Osteoblast (primary cell): ENCODE data around the gene PTGR3. TPM values are rescaled to one million over a fixed set of nuclear protein-coding genes. Genes with fewer than 3 reads are reported as not detected.

ENCODE experiments used
- DNase-seq: peaks from one replicate; pipeline ENCODE4 v3.0.0; 2011; ENCODE audit warnings: low spot score, mixed read lengths; ENCODE audit not compliant: insufficient read length; ENCODE audit errors: missing footprints
- H2AFZ ChIP-seq: 2 replicates; pipeline ENCODE4 v1.6.0; 2011; ENCODE audit warnings: mild to moderate bottlenecking, low read length
- H3K27ac ChIP-seq: 2 replicates; pipeline ENCODE4 v1.5.1; 2011; ENCODE audit warnings: mild to moderate bottlenecking, low read depth, low read length, moderate library complexity
- H3K27me3 ChIP-seq: 2 replicates; pipeline ENCODE4 v1.6.0; 2012; ENCODE audit warnings: mild to moderate bottlenecking, control low read depth, inconsistent platforms, low read length, moderate library complexity; ENCODE audit not compliant: insufficient read depth
- H3K36me3 ChIP-seq: 2 replicates; pipeline ENCODE4 v1.5.1; 2011; ENCODE audit warnings: mild to moderate bottlenecking, low read length, control low read depth, moderate library complexity; ENCODE audit not compliant: insufficient read depth
- H3K4me1 ChIP-seq: 2 replicates; pipeline ENCODE4 v1.5.1; 2011; ENCODE audit warnings: mild to moderate bottlenecking, low read length, control low read depth, moderate library complexity; ENCODE audit not compliant: insufficient read depth
- H3K4me2 ChIP-seq: 2 replicates; pipeline ENCODE4 v1.6.0; 2011; ENCODE audit warnings: mild to moderate bottlenecking, low read length; ENCODE audit not compliant: insufficient read depth
- H3K4me3 ChIP-seq: fragments of 200-600 bp; sonication (generic); 3 replicates; pipeline ENCODE4 v1.5.1; 2012; ENCODE audit warnings: mild to moderate bottlenecking, low read length, inconsistent platforms; ENCODE audit not compliant: insufficient read depth
- H3K79me2 ChIP-seq: 2 replicates; pipeline ENCODE4 v1.6.0; 2012; ENCODE audit warnings: mild to moderate bottlenecking, low read length, control low read depth, inconsistent platforms; ENCODE audit not compliant: insufficient read depth
- H3K9me3 ChIP-seq: 2 replicates; pipeline ENCODE4 v1.5.1; 2011; ENCODE audit warnings: low read depth, low read length, control low read depth
- H4K20me1 ChIP-seq: 2 replicates; pipeline ENCODE4 v1.6.0; 2012; ENCODE audit warnings: mild to moderate bottlenecking, low read length, control low read depth; ENCODE audit not compliant: insufficient read depth
- CTCF ChIP-seq: IDR thresholded peaks from 2 replicates; pipeline ENCODE4 v1.5.1; 2011; ENCODE audit warnings: mild to moderate bottlenecking, low read depth, low read length, moderate library complexity; ENCODE audit errors: extremely low read depth
- total RNA-seq: library from RNA; depleted of rRNA; stranded (reverse); fragments of >200 nt; gene quantifications from 2 replicates; pipeline ENCODE4 v1.2.3, GENCODE V29; 2012

Gene PTGR3
- total RNA-seq, 1 donor: 8.3 TPM

- Histone ChIP-seq H3K27ac (no peak overlapping the region), H3K4me2 (no peak overlapping the region), H3K27me3 (peaks cover 2% of the 10 kb centered on the region), H3K4me3 (no peak overlapping the region), H3K4me1 (no peaks in the 10 kb centered on the region), H3K36me3 (no peaks in the 10 kb centered on the region), H3K9me3 (no peaks in the 10 kb centered on the region), H4K20me1 (no peaks in the 10 kb centered on the region), H3K79me2 (no peaks in the 10 kb centered on the region), H2AFZ (no peak overlapping the region)
- TF ChIP-seq CTCF: no peak
- no peak for DNase-seq
Observed at GRCh38 chr18:75168619-75169018, 40.3 kb downstream of the PTGR3 start.

GRCh38 chr18:75167759-75168618, 41.0 kb downstream of the PTGR3 start:
- DNase-seq: peak; percentile 54
- Histone ChIP-seq H3K4me2 (no peak overlapping the region), H3K9me3 (no peaks in the 10 kb centered on the region), H2AFZ (no peak overlapping the region), H3K27ac (no peak overlapping the region), H3K4me1 (no peaks in the 10 kb centered on the region), H3K36me3 (no peaks in the 10 kb centered on the region), H3K27me3 (peaks cover 2% of the 10 kb centered on the region), H3K4me3 (no peak overlapping the region), H4K20me1 (no peaks in the 10 kb centered on the region), H3K79me2 (no peaks in the 10 kb centered on the region)
- TF ChIP-seq CTCF: no peak

- H3K9me3 ChIP-seq: no peaks in the 10 kb centered on the region
- H3K4me2 ChIP-seq: no peak overlapping the region
- no peaks in the 10 kb centered on the region for H3K79me2 ChIP-seq
- peaks cover 2% of the 10 kb centered on the region for H3K27me3 ChIP-seq
- no peaks in the 10 kb centered on the region for H3K36me3 ChIP-seq
- H2AFZ ChIP-seq: no peak overlapping the region
- no peak for DNase-seq
- no peak for TF ChIP-seq CTCF
- no peak overlapping the region for H3K4me3 ChIP-seq
- no peak overlapping the region for H3K27ac ChIP-seq
- no peaks in the 10 kb centered on the region for H4K20me1 ChIP-seq
- no peaks in the 10 kb centered on the region for H3K4me1 ChIP-seq
Observed at GRCh38 chr18:75167137-75167536, 41.8 kb downstream of the PTGR3 start.

GRCh38 chr18:75165926-75166325, 43.0 kb downstream of the PTGR3 start:
- Histone ChIP-seq H3K27me3 (peaks cover 3% of the 10 kb centered on the region), H3K27ac (no peak overlapping the region), H3K79me2 (no peaks in the 10 kb centered on the region), H3K9me3 (no peaks in the 10 kb centered on the region), H3K4me1 (no peaks in the 10 kb centered on the region), H3K36me3 (no peaks in the 10 kb centered on the region), H2AFZ (no peak overlapping the region), H4K20me1 (no peaks in the 10 kb centered on the region), H3K4me2 (no peak overlapping the region), H3K4me3 (no peak overlapping the region)
- TF ChIP-seq CTCF: no peak
- no peak for DNase-seq
